K562 (cell line): ENCODE measurements around the gene HEMGN. TPM values are rescaled to one million over a fixed set of nuclear protein-coding genes. Genes with fewer than 3 reads are reported as not detected.

Source experiments
- C11orf30 ChIP-seq: fragments of 450-650 bp; IDR thresholded peaks from 2 replicates; pipeline ENCODE4 v1.6.1; 2016; ENCODE audit warnings: low read depth, mild to moderate bottlenecking
- POLR2A ChIP-seq: fragments of 450-650 bp; conservative IDR thresholded peaks from 2 replicates; pipeline ENCODE4 v1.6.1; 2016
- POLR3A ChIP-seq: IDR thresholded peaks from 2 replicates; pipeline ENCODE4 v1.6.1; 2011; ENCODE audit warnings: borderline replicate concordance, mild to moderate bottlenecking, moderate library complexity; ENCODE audit not compliant: insufficient read length, insufficient read depth; ENCODE audit errors: extremely low read depth
- PTBP1 ChIP-seq: fragments of 200-400 bp; formaldehyde crosslinking; IDR thresholded peaks from 2 replicates; pipeline ENCODE4 v1.6.1; 2017; ENCODE audit warnings: low read depth, low read length
- ZBTB17 ChIP-seq: fragments of 450-650 bp; formaldehyde crosslinking; IDR thresholded peaks from 2 replicates; pipeline ENCODE4 v1.4.0; 2020; ENCODE audit warnings: mild to moderate bottlenecking
- polyA plus RNA-seq, 8 experiments: library from polyadenylated mRNA; depleted of rRNA in 4 of 8; stranded (reverse) in 5 of 8; unstranded in 3 of 8; fragments of >200 nt; fragmentation: Nextera tagmentation in 2 of 8; fragmentation: Illumina TruSeq in 1 of 8; extraction: Ambion mirVana in 2 of 8; extraction: Trizol in 1 of 8; gene quantifications; 2 replicates each; pipeline versions ENCODE4 v1.2.1 to v1.2.3, GENCODE V29; 2011 to 2014; ENCODE audit warnings: inconsistent platforms in 1 of 8, missing spikeins in 1 of 8
- total RNA-seq, 7 experiments: library from RNA; depleted of rRNA in 6 of 7; stranded (reverse); fragments of >200 nt in 6 of 7; fragmentation: Illumina TruSeq in 2 of 7; extraction: Trizol in 2 of 7; gene quantifications; 2 replicates each; pipeline versions ENCODE4 v1.2.1 to v1.2.3, GENCODE V29; 2011 to 2021; ENCODE audit warnings: low replicate concordance in 1 of 7
- TF ChIP-seq, protein P1 (sequence below): fragments of 450-650 bp; IDR thresholded peaks from 2 replicates; pipeline ENCODE4 v1.6.1; 2016; ENCODE audit warnings: mild to moderate bottlenecking, moderate library complexity
- TF ChIP-seq, protein P2 (sequence below), 3 experiments: fragments of 200-800 bp in 1 of 3; fragments of 250-450 bp in 1 of 3; fragments of 450-650 bp in 1 of 3; sonication (Bioruptor Pico) in 1 of 3; sonication (Bioruptor generic) in 1 of 3; formaldehyde crosslinking in 1 of 3; IDR thresholded peaks; 2 replicates each; pipeline versions ENCODE4 v1.6.1 to v1.8.0; 2016 to 2022; ENCODE audit warnings: mild to moderate bottlenecking in 2 of 3, missing genetic modification characterization in 2 of 3, missing compliant biosample characterization in 1 of 3, moderate library complexity in 1 of 3
- TF ChIP-seq, protein P3 (sequence below): fragments of 450-650 bp; IDR thresholded peaks from 2 replicates; pipeline ENCODE4 v1.6.1; 2017; ENCODE audit warnings: antibody characterized with exemption, mild to moderate bottlenecking

Gene HEMGN
- total and polyA plus RNA-seq, 9 of the 15 experiments (the other 6 are each of a cell fraction or from before 2014, with no cell fraction given): 56.3 to 258 (median 137) TPM

DNA sequence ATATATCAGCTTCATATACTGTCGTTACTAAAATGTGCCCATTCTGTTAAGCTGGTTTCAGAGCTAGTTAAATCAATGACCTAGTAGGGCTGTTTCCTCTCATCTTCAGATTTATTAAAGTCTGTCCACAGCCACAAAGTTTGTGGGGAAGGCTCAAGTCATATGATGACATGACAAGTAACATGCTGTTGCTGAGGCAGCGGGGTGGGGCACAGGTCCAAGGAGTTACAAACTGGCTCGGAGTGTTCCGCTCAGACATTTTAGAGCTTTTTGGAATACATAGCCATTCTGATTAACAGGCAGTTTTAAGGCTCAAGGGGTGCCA lies 42.5 kb upstream of the HEMGN start (continued):
- TF ChIP-seq, protein P1, sequence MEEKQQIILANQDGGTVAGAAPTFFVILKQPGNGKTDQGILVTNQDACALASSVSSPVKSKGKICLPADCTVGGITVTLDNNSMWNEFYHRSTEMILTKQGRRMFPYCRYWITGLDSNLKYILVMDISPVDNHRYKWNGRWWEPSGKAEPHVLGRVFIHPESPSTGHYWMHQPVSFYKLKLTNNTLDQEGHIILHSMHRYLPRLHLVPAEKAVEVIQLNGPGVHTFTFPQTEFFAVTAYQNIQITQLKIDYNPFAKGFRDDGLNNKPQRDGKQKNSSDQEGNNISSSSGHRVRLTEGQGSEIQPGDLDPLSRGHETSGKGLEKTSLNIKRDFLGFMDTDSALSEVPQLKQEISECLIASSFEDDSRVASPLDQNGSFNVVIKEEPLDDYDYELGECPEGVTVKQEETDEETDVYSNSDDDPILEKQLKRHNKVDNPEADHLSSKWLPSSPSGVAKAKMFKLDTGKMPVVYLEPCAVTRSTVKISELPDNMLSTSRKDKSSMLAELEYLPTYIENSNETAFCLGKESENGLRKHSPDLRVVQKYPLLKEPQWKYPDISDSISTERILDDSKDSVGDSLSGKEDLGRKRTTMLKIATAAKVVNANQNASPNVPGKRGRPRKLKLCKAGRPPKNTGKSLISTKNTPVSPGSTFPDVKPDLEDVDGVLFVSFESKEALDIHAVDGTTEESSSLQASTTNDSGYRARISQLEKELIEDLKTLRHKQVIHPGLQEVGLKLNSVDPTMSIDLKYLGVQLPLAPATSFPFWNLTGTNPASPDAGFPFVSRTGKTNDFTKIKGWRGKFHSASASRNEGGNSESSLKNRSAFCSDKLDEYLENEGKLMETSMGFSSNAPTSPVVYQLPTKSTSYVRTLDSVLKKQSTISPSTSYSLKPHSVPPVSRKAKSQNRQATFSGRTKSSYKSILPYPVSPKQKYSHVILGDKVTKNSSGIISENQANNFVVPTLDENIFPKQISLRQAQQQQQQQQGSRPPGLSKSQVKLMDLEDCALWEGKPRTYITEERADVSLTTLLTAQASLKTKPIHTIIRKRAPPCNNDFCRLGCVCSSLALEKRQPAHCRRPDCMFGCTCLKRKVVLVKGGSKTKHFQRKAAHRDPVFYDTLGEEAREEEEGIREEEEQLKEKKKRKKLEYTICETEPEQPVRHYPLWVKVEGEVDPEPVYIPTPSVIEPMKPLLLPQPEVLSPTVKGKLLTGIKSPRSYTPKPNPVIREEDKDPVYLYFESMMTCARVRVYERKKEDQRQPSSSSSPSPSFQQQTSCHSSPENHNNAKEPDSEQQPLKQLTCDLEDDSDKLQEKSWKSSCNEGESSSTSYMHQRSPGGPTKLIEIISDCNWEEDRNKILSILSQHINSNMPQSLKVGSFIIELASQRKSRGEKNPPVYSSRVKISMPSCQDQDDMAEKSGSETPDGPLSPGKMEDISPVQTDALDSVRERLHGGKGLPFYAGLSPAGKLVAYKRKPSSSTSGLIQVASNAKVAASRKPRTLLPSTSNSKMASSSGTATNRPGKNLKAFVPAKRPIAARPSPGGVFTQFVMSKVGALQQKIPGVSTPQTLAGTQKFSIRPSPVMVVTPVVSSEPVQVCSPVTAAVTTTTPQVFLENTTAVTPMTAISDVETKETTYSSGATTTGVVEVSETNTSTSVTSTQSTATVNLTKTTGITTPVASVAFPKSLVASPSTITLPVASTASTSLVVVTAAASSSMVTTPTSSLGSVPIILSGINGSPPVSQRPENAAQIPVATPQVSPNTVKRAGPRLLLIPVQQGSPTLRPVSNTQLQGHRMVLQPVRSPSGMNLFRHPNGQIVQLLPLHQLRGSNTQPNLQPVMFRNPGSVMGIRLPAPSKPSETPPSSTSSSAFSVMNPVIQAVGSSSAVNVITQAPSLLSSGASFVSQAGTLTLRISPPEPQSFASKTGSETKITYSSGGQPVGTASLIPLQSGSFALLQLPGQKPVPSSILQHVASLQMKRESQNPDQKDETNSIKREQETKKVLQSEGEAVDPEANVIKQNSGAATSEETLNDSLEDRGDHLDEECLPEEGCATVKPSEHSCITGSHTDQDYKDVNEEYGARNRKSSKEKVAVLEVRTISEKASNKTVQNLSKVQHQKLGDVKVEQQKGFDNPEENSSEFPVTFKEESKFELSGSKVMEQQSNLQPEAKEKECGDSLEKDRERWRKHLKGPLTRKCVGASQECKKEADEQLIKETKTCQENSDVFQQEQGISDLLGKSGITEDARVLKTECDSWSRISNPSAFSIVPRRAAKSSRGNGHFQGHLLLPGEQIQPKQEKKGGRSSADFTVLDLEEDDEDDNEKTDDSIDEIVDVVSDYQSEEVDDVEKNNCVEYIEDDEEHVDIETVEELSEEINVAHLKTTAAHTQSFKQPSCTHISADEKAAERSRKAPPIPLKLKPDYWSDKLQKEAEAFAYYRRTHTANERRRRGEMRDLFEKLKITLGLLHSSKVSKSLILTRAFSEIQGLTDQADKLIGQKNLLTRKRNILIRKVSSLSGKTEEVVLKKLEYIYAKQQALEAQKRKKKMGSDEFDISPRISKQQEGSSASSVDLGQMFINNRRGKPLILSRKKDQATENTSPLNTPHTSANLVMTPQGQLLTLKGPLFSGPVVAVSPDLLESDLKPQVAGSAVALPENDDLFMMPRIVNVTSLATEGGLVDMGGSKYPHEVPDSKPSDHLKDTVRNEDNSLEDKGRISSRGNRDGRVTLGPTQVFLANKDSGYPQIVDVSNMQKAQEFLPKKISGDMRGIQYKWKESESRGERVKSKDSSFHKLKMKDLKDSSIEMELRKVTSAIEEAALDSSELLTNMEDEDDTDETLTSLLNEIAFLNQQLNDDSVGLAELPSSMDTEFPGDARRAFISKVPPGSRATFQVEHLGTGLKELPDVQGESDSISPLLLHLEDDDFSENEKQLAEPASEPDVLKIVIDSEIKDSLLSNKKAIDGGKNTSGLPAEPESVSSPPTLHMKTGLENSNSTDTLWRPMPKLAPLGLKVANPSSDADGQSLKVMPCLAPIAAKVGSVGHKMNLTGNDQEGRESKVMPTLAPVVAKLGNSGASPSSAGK: peak; percentile 81
- TF ChIP-seq POLR2A: 0 out of 2 replicates have a peak, but pooled peaks have one; percentile 8
- TF ChIP-seq, protein P2, sequence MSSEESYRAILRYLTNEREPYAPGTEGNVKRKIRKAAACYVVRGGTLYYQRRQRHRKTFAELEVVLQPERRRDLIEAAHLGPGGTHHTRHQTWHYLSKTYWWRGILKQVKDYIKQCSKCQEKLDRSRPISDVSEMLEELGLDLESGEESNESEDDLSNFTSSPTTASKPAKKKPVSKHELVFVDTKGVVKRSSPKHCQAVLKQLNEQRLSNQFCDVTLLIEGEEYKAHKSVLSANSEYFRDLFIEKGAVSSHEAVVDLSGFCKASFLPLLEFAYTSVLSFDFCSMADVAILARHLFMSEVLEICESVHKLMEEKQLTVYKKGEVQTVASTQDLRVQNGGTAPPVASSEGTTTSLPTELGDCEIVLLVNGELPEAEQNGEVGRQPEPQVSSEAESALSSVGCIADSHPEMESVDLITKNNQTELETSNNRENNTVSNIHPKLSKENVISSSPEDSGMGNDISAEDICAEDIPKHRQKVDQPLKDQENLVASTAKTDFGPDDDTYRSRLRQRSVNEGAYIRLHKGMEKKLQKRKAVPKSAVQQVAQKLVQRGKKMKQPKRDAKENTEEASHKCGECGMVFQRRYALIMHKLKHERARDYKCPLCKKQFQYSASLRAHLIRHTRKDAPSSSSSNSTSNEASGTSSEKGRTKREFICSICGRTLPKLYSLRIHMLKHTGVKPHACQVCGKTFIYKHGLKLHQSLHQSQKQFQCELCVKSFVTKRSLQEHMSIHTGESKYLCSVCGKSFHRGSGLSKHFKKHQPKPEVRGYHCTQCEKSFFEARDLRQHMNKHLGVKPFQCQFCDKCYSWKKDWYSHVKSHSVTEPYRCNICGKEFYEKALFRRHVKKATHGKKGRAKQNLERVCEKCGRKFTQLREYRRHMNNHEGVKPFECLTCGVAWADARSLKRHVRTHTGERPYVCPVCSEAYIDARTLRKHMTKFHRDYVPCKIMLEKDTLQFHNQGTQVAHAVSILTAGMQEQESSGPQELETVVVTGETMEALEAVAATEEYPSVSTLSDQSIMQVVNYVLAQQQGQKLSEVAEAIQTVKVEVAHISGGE (CRISPR knock-in tag; IDR thresholded peaks at IDR 0.05): peak in 1 of 3 experiments; percentile 47; a peak in 1 of 6 replicates
- TF ChIP-seq C11orf30: peak; percentile 82; the same call in 1 of the 2 replicates
- TF ChIP-seq, protein P3, sequence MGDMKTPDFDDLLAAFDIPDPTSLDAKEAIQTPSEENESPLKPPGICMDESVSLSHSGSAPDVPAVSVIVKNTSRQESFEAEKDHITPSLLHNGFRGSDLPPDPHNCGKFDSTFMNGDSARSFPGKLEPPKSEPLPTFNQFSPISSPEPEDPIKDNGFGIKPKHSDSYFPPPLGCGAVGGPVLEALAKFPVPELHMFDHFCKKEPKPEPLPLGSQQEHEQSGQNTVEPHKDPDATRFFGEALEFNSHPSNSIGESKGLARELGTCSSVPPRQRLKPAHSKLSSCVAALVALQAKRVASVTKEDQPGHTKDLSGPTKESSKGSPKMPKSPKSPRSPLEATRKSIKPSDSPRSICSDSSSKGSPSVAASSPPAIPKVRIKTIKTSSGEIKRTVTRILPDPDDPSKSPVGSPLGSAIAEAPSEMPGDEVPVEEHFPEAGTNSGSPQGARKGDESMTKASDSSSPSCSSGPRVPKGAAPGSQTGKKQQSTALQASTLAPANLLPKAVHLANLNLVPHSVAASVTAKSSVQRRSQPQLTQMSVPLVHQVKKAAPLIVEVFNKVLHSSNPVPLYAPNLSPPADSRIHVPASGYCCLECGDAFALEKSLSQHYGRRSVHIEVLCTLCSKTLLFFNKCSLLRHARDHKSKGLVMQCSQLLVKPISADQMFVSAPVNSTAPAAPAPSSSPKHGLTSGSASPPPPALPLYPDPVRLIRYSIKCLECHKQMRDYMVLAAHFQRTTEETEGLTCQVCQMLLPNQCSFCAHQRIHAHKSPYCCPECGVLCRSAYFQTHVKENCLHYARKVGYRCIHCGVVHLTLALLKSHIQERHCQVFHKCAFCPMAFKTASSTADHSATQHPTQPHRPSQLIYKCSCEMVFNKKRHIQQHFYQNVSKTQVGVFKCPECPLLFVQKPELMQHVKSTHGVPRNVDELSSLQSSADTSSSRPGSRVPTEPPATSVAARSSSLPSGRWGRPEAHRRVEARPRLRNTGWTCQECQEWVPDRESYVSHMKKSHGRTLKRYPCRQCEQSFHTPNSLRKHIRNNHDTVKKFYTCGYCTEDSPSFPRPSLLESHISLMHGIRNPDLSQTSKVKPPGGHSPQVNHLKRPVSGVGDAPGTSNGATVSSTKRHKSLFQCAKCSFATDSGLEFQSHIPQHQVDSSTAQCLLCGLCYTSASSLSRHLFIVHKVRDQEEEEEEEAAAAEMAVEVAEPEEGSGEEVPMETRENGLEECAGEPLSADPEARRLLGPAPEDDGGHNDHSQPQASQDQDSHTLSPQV: peak; percentile 76; the same call in 1 of the 2 replicates
- TF ChIP-seq ZBTB17 (CRISPR knock-in tag): peak; percentile 59
- TF ChIP-seq PTBP1: no peak
- no peak for TF ChIP-seq POLR3A
